LHCN-M2 (cell line): ENCODE results near the gene ZNF862. TPM values are rescaled to one million over a fixed set of nuclear protein-coding genes. Genes with fewer than 3 reads are reported as not detected.

Experiments used
- DNase-seq: peaks from one replicate; pipeline ENCODE4 v3.0.0-alpha.2; 2012; ENCODE audit warnings: low read depth
- total RNA-seq: library from RNA; depleted of rRNA; stranded (reverse); fragments of >200 nt; gene quantifications from 2 replicates; pipeline ENCODE4 v1.2.3, GENCODE V29; 2014

The ZNF862 gene
- total RNA-seq, 1 experiment from 2014 or later = 11.8 TPM

DNA sequence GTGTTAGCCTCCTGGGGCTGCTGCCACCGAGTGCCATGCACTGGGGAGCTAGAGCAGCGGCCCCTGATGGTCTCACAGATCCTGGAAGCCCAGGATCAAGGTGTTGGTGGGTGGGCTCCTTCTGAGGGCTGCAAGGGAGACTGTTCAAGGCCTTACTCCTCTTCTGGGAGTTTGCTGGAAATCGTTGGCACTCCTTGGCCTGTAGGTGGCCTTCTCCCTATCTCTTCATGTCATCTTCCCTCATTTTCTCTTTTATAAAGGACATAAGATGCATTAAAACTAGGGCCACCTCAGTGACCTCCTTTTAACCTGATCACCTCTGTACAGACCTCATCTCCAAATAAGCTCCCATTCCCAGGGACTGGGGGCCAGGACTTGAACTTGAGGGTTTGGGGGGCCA lies 27.0 kb upstream of the ZNF862 start:
- no peak for DNase-seq

DNA sequence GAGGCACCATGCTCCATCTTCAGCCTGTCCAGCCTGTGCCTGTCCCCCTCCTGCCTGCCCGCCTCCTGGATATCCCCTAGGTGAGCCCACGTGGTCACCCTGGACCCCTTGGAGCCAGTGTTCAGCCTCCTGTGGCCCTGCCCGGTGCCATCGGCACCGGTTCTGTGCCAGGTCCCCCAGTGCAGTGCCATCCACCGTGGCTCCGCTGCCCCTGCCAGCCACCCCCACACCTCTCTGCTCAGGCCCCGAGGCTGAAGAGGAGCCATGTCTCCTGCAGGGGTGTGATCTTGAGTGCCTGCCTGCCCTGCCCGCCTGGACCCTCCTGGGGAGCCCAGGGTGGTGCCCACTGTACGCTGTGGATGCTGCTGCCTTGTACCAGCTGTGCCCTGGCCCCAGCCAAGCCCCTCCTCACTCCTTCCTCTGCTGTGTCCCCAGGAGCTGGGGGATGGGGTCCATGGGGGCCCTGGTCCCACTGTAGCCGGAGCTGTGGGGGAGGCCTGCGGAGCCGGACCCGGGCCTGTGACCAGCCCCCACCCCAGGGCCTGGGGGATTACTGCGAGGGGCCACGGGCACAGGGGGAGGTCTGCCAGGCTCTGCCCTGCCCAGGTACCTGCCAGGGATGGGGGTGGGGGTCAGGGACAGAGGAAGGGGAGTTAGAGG lies 26.2 kb upstream of the ZNF862 start:
- no peak for DNase-seq

DNA sequence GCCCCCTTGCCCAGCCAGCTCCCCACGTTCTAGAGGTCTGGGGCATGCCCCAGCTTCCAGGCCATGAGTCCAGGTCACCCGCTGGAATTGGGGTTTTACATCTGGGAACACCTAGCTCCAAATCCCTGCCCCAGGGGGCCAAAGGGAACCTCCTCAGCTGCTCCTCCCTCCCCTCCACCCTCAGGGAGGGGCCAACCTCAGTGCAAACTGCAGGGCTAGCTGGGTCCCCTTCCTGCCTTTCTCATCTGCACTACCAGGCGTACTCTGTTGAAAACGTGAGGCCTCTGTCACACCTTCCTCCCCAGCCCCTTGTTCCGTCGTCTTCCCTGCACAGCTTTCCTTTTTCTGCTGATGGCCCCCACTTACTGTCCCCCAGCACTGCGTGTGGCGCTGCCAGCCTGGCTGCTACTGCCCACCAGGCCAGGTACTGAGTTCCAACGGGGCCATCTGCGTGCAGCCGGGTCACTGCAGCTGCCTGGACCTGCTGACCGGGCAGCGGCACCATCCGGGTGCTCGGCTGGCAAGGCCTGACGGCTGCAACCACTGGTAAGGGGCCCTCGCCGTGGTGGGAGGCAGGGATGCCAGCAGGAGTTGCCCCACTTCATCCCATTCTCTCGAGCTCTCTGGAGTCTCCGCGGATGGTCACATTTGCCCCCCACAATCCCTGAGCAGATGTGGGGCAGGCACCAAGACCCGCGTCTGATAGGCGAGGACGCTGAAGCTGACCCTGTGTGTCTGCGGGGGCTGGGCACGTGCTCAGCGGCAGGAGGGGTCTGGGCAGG lies 24.7 kb upstream of the ZNF862 start:
- no peak for DNase-seq

DNA sequence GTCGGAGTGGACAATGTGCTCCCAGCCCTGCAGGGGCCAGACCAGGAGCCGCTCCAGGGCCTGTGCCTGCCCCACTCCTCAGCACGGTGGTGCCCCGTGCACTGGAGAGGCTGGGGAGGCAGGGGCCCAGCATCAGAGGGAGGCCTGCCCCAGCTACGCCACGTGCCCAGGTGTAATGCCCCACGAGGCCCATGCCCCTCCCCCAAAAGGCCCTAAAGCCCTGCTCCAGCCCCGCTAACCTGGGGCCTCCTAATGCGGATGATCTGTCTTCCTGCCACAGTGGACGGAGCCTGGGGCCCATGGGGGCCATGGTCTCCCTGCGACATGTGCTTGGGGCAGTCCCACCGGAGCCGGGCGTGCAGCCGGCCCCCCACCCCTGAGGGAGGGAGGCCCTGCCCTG lies 23.7 kb upstream of the ZNF862 start:
- DNase-seq = no peak

DNA sequence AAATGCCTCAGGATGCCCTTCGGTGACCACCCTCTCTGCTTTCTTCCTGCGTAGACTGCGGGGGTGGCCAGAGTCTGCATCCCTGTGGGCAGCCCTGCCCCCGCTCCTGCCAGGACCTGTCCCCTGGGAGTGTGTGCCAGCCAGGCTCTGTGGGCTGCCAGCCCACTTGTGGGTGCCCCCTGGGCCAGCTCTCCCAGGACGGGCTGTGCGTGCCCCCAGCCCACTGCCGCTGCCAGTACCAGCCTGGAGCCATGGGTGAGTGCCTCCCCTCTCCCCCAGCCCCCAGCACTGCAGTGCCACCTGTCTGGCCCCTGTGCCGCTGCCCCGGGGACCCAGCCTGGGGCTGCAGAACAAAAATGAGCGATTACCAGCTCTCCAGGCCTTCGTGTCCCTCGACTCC lies 23.1 kb upstream of the ZNF862 start:
- no peak for DNase-seq

DNA sequence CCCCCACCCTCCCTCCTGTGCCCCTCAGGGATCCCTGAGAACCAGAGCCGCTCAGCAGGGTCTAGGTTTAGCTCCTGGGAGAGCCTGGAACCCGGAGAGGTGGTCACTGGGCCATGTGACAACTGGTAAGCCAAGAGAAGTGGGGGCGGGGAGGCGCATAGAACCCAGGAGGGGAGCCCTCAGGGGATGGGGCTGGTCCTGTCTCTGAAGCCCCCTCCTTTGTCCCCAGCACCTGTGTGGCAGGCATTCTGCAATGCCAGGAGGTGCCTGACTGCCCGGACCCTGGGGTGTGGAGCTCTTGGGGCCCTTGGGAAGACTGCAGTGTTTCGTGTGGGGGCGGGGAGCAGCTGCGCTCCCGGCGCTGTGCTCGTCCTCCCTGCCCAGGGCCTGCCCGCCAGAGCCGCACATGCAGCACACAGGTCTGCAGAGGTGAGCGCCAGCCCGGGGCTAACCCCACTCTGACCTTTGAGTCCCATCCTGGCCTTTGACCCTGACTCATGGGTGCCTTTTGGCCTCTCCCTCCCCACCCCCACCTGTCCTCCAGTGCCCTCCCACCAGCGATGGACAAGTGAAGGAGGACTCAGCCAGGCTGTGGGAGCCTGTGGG lies 22.4 kb upstream of the ZNF862 start:
- no peak for DNase-seq

DNA sequence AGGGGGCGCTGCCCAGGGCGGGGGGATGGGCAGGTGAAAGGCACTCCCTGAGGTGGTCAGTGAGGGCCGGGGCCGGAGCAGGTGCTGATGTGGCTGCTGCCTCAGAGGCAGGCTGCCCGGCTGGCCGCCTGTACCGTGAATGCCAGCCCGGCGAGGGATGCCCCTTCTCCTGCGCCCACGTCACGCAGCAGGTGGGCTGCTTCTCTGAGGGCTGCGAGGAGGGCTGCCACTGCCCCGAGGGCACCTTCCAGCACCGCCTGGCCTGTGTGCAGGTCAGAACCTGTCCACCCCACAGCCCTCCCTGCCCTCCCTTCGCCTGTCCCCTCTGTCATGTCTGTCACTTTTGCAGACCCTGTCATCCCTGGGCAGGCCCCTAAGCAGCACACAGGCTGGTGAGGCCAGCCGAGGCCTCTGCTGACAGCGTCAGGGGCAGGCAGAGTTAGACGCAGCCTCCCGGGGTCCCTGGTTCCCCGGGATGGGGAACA lies 21.9 kb upstream of the ZNF862 start:
- no peak for DNase-seq

DNA sequence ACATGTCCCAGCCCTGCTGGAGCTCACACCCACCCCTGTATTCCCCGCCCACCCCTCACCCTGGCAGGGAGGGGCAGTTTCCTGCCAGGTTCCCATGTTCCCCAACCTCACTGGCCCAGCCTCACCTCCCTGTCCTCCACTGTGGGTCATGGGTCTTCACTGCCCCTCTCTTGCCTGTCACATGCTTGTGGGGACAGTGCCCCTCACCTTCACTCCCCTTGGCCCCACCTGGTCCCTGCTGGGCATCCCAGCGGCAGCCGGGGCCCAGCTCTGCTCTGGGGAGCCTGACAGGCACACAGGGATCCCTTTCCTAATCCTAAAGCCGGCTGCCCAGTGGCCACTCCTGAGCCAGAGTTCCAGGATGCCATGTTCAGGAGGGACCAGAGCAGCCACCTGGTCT lies 21.4 kb upstream of the ZNF862 start:
- no peak for DNase-seq

DNA sequence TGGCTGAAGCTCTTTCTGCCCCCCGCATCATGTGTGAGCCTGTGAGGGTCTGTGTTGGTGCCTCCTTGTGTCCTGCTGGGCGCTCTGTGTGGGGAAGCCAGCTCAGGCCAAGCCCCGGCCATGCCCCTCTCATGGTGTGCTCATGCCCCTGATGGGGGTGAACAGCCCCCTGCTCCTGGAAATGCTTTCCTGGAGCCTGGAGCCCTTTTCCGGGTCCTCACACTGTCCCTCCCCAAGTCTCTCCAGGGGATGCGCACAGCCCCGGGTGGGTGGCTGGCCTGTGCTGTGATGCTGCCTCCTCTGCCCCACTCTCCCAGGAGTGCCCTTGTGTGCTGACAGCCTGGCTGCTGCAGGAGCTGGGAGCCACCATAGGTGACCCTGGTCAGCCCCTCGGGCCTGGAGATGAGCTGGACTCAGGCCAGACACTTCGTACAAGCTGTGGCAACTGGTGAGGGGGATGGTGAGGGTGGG lies 20.8 kb upstream of the ZNF862 start:
- DNase-seq = no peak

DNA sequence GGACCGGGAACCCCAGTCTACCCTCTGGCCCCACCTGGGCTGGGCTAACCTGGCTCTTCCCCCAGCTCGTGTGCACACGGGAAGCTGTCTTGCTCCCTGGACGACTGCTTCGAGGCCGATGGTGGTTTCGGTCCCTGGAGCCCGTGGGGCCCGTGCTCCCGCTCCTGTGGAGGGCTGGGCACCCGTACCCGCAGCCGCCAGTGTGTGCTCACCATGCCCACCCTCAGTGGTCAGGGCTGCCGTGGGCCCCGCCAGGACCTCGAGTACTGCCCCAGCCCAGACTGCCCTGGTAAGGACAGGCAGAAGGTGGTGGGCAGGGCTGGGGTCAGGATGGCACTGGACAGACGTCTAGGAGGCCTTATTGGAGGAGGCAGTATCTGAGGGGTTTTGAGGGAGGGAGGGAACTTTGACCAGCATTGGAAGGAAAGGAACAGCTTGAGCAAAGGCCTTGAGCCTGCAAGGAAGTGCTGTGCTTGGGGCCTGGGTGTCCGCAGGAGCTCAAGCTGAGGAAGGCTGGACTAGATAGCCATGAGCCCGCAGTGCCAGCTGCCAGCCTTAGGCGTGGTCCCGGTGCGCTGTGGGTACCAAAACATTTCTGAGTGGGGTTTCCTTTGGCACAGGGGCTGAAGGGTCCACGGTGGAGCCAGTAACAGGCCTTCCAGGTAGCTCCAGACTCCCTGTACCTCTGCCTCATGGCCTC lies 20.2 kb upstream of the ZNF862 start:
- DNase-seq = no peak

DNA sequence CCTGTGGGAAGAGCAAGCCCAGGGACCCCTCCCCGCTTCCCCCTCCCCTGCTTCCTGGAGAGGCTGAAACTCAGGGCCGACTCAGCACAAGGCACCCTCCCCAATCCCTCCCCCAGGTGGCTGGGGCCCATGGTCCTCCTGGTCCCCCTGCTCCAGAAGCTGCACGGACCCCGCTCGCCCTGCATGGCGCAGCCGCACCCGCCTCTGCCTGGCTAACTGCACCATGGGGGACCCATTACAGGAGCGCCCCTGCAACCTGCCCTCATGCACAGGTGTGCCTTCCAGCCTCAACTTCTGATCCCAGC lies 19.7 kb upstream of the ZNF862 start:
- DNase-seq = no peak

DNA sequence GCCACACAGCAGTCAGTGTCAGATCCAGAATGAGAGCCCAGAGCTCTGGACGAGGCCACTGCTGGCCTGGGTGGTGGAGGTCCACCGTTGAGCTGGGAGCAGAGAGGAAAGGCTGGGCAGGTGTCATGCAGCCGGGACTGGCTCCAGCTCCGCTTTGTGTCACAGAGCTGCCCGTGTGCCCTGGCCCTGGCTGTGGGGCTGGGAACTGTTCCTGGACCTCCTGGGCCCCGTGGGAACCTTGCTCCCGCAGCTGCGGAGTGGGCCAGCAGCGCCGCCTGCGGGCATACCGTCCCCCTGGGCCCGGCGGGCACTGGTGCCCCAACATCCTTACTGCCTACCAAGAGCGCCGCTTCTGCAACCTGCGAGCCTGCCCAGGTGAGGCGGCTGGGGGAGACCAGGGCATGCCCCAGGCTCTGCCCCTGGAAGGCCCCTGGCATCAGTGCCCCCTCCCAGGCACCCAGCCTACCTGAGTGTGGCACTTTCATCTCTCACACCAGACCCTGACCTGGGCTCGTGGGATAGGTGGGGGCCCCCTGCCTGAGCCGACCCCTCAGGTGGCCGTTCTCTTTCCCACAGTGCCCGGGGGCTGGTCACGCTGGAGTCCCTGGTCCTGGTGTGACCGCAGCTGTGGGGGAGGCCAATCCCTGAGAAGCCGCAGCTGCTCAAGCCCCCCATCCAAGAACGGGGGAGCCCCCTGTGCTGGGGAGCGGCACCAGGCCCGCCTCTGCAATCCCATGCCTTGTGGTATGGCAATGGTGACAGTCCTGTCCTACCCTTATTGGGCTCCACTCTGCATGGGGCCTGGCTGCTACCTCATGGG lies 18.8 kb upstream of the ZNF862 start:
- no peak for DNase-seq

DNA sequence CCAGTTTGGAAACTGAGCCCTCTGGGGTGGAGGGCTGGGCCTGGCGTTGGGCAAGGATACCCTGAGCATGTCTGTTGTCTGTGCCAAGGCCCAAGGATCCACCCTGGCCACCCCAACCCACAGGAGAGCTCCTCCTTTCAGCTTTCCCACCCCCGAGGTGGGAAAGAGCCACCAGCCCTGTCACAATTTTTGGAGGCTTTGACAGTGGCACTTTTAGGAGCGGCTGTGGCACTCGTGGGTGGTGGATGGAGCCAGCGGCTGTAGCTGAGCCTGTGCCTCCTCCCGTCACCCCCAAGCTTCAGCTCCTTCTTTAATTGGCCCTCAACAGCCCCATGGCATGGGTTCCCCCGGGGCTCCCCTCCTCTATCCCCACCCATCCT lies 18.2 kb upstream of the ZNF862 start:
- DNase-seq = no peak

DNA sequence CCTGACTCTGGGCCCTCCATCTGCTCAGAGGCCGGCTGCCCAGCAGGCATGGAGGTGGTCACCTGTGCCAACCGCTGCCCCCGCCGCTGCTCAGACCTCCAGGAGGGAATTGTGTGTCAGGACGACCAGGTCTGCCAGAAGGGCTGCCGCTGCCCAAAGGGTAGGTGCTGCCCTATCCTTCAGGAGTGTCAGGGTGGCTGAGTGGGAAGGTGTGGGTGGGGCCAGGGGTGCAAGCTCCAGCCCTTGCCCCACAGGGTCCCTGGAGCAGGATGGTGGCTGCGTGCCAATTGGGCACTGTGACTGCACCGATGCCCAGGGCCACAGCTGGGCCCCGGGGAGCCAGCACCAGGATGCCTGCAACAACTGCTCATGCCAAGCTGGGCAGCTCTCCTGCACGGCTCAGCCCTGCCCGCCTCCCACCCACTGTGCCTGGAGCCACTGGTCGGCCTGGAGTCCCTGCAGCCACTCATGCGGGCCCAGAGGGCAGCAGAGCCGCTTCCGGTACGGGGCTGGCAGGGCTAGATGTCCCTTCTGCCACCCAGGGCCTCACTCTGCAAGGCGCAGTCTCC lies 17.5 kb upstream of the ZNF862 start:
- no peak for DNase-seq

DNA sequence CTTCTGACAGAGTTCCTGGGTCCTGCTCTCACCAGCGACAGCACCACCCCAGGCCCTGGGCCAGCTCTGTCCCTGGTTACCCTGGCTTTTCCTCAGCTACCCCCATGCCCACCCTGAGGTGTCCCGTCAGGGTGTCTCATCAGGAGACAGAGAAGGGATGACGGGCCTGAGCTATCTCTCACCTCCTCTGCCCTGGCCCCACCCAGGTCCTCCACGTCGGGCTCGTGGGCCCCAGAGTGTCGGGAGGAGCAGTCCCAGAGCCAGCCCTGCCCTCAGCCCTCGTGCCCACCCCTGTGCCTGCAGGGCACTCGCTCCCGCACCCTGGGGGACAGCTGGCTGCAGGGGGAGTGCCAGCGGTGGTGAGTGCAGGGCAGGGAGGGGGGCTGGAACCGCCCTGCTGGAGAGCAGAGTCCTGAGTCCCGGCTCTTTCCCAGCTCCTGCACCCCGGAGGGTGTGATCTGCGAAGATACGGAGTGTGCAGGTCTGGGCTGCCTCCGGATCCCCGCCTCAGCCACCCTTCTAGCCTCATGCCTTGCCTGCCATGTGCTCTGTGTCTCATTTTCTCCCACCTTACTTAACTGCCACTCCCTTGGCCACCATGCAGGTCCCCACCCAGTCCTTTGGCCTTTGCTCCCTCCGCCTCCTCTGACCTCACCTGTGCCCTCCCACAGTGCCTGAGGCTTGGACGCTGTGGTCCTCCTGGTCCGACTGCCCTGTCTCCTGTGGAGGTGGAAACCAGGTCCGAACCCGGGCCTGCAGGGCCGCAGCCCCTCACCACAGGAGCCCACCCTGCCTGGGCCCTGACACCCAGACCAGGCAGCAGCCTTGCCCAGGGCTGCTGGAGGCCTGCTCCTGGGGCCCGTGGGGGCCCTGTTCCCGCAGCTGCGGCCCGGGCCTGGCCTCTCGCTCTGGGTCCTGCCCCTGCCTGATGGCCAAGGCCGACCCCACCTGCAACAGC lies 16.7 kb upstream of the ZNF862 start:
- no peak for DNase-seq

DNA sequence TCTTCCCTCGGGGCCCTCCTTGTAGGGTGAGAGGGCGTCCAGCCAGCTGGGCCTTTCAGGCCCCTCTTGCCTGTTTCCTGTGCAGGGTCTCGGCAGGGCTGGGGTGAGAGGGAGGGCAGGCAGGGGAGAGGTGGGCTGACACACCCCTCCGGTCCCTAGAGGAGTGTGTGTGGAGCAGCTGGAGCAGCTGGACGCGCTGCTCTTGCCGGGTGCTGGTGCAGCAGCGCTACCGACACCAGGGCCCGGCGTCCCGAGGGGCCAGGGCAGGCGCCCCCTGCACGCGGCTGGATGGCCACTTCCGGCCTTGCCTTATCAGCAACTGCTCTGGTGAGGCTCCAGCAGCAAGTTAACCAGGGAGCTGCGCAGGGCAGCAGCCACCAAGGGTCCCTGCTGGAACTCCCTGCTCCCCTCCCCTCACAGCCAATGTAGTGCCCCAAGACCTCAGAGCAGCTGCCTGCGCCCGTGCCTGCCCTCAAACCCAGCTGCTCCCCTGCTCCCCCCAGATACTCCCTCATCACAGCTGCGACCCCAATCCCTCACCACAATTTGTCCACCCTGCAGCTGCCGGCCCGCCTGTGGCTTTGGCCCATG lies 15.7 kb upstream of the ZNF862 start:
- DNase-seq = peak; percentile 47

DNA sequence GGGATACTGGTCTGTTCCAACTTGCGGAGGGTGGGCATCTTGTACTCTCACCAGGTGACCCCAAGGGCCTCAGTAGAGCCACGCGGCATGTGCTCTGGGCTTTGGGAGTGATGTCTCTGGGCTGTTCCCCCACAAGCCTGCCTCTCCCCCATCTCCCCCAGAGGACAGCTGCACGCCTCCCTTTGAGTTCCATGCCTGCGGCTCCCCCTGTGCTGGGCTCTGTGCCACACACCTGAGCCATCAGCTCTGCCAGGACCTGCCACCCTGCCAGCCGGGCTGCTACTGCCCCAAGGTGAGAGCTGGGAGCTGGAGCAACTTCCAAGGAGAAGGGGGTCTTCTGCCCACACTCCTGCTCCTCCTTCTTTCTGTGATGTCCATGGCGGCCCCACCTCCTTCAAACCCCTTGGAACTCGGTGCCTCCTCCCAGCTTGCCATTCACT lies 15.0 kb upstream of the ZNF862 start:
- no peak for DNase-seq

DNA sequence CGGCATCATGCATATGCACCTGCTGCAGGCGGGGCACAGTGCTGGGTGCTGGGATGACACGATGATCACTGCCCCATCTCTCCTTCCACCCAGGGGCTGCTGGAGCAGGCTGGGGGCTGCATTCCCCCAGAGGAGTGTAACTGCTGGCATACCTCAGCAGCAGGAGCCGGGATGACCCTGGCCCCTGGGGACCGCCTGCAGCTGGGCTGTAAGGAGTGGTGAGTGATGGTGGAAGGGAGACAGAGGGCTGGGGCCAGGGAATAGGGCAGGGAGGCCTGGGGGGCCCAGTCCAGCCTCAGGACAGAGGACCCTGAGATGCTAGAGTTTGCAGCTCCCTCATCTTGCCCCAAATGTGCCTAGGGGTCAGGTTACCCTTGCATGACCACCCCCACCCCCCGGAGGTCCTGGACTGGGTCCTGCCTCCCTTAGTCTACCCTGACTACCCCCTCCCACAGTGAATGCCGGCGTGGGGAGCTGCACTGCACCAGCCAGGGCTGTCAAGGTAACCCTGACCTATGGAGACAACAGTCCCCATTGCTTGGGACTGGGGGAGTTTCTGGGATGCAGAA lies 14.5 kb upstream of the ZNF862 start:
- no peak for DNase-seq

DNA sequence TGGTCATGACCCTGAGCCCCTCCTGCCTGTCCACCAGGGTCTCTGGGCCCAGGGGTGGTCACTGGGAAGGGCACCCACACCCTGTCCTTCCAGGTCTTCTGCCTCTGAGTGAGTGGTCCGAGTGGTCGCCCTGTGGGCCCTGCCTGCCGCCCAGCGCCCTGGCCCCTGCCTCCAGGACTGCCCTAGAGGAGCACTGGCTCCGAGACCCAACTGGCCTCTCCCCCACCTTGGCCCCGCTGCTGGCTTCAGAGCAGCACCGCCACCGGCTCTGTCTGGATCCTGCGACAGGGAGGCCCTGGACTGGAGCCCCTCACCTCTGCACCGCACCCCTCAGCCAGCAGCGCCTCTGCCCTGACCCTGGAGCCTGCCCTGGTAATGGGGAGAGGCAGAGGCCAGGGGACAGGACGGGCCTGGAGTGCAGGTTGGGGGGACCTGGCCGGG lies 13.9 kb upstream of the ZNF862 start:
- DNase-seq = no peak
